GM13976 (cell line): ENCODE results near the gene IGF2R.
"Not testable (repeated sequence)": the region's sequence is repeated elsewhere in the genome, so short reads cannot be mapped to it uniquely, and the experiment has no call there.

Source experiments
- DNase-seq: peaks from one replicate; pipeline ENCODE4 v3.0.0; 2012; ENCODE audit warnings: low spot score
- CTCF ChIP-seq: IDR thresholded peaks from 2 replicates; pipeline ENCODE4 v1.5.1; 2012; ENCODE audit warnings: borderline replicate concordance, mild to moderate bottlenecking; ENCODE audit not compliant: insufficient read depth; ENCODE audit errors: extremely low read depth, missing control alignments, control extremely low read depth
- in situ Hi-C: fragments of 300-500 bp; cut with MboI; formaldehyde crosslinking; loops from one replicate; pipeline ENCODE4 v1.12.0; 2022; ENCODE audit warnings: low sequenced_read_pairs, mixed read lengths, inconsistent platforms; ENCODE audit not compliant: unreplicated experiment

The IGF2R gene

GRCh38 chr6:160110586-160111123 is 141.8 kb downstream of the IGF2R start:
- in situ Hi-C loops: no loop called here
- no peak for TF ChIP-seq CTCF

GRCh38 chr6:160111806-160112205 is 142.9 kb downstream of the IGF2R start:
- in situ Hi-C loops: no loop called here
- no peak for DNase-seq
- TF ChIP-seq CTCF: no peak

More at GRCh38 chr6:160110586-160111123, 141.8 kb downstream of the IGF2R start:
- no peak for DNase-seq

GRCh38 chr6:160112628-160113299 is 143.9 kb downstream of the IGF2R start:
- no peak for TF ChIP-seq CTCF
- in situ Hi-C loops: no loop called here
- DNase-seq: no peak

- in situ Hi-C loops, DNase-seq: not testable (repeated sequence)
Observed at GRCh38 chr6:160114536-160114935, 145.7 kb downstream of the IGF2R start.

- no peak for TF ChIP-seq CTCF
- no peak for DNase-seq
- in situ Hi-C loops: no loop called here
Observed at GRCh38 chr6:160115421-160115820, 146.5 kb downstream of the IGF2R start.

GRCh38 chr6:160116411-160116810 is 147.5 kb downstream of the IGF2R start:
- DNase-seq: no peak
- TF ChIP-seq CTCF: no peak
- in situ Hi-C loops: no loop called here

- in situ Hi-C loops: no loop called here
- TF ChIP-seq CTCF: no peak
- DNase-seq: no peak
Observed at GRCh38 chr6:160117137-160117536, 148.3 kb downstream of the IGF2R start.
